ENCODE measurements around the gene CPED1.
"Not testable (repeated sequence)": the region's sequence is repeated elsewhere in the genome, so short reads cannot be mapped to it uniquely, and the experiment has no call there.

Gene CPED1

GRCh38 chr7:121097577-121097976, 109.1 kb downstream of the CPED1 start:
- DNase-seq (ENCODE audit: low spot score): no peak

GRCh38 chr7:121099572-121099971, 111.1 kb downstream of the CPED1 start:
- DNase-seq (ENCODE audit: low spot score): no peak

GRCh38 chr7:121101083-121101482, 112.6 kb downstream of the CPED1 start:
- DNase-seq (ENCODE audit: low spot score): no peak

- DNase-seq (ENCODE audit: low spot score): no peak
Observed at GRCh38 chr7:121101621-121102020, 113.1 kb downstream of the CPED1 start.

- DNase-seq (ENCODE audit: low spot score): no peak
Observed at GRCh38 chr7:121102619-121103018, 114.1 kb downstream of the CPED1 start.

GRCh38 chr7:121103086-121103485, 114.6 kb downstream of the CPED1 start:
- no peak for DNase-seq (ENCODE audit: low spot score)

GRCh38 chr7:121103579-121103978, 115.1 kb downstream of the CPED1 start:
- no peak for DNase-seq (ENCODE audit: low spot score)

- DNase-seq (ENCODE audit: low spot score): no peak
Observed at GRCh38 chr7:121105262-121105661, 116.8 kb downstream of the CPED1 start.

GRCh38 chr7:121107923-121108498, 119.5 kb downstream of the CPED1 start:
- peak; percentile 80 for DNase-seq (ENCODE audit: low spot score)

- DNase-seq (ENCODE audit: low spot score): peak; percentile 64
Observed at GRCh38 chr7:121109145-121109544, 120.6 kb downstream of the CPED1 start.

- no peak for DNase-seq (ENCODE audit: low spot score)
Observed at GRCh38 chr7:121113288-121113687, 124.8 kb downstream of the CPED1 start.

- no peak for DNase-seq (ENCODE audit: low spot score)
Observed at GRCh38 chr7:121116396-121116795, 127.9 kb downstream of the CPED1 start.

GRCh38 chr7:121119047-121119446, 130.5 kb downstream of the CPED1 start:
- no peak for DNase-seq (ENCODE audit: low spot score)

- no peak for DNase-seq (ENCODE audit: low spot score)
Observed at GRCh38 chr7:121123032-121123431, 134.5 kb downstream of the CPED1 start.

- DNase-seq (ENCODE audit: low spot score): not testable (repeated sequence)
Observed at GRCh38 chr7:121125454-121125853, 136.9 kb downstream of the CPED1 start.

GRCh38 chr7:121126201-121126600, 137.7 kb downstream of the CPED1 start:
- no peak for DNase-seq (ENCODE audit: low spot score)

- peak; percentile 18 for DNase-seq (ENCODE audit: low spot score)
Observed at GRCh38 chr7:121126801-121127534, 138.5 kb downstream of the CPED1 start.

- no peak for DNase-seq (ENCODE audit: low spot score)
Observed at GRCh38 chr7:121132940-121133339, 144.4 kb downstream of the CPED1 start.

- no peak for DNase-seq (ENCODE audit: low spot score)
Observed at GRCh38 chr7:121133444-121133843, 144.9 kb downstream of the CPED1 start.

- DNase-seq (ENCODE audit: low spot score): no peak
Observed at GRCh38 chr7:121137580-121137979, 149.1 kb downstream of the CPED1 start.

- DNase-seq (ENCODE audit: low spot score): no peak
Observed at GRCh38 chr7:121138262-121138933, 149.9 kb downstream of the CPED1 start.

GRCh38 chr7:121139427-121139826, 150.9 kb downstream of the CPED1 start:
- no peak for DNase-seq (ENCODE audit: low spot score)

- DNase-seq (ENCODE audit: low spot score): no peak
Observed at GRCh38 chr7:121140790-121141189, 152.3 kb downstream of the CPED1 start.
